GM12892 (cell line): ENCODE results near the gene VANGL1.

Experiments used
- POLR2A ChIP-seq: IDR thresholded peaks from 2 replicates; pipeline ENCODE4 v1.6.1; 2011; ENCODE audit warnings: low read depth, low read length, control low read depth
- POLR2AphosphoS5 ChIP-seq: IDR thresholded peaks from 2 replicates; pipeline ENCODE4 v1.6.1; 2011; ENCODE audit warnings: low read depth, low read length, control low read depth
- TAF1 ChIP-seq: IDR thresholded peaks from 2 replicates; pipeline ENCODE4 v1.6.1; 2011; ENCODE audit warnings: low read depth, mild to moderate bottlenecking, control low read depth, low read length, borderline replicate concordance

GRCh38 chr1:115725600-115725999 lies 83.8 kb downstream of the VANGL1 start:
- TF ChIP-seq POLR2AphosphoS5, result no peak
- no peak for TF ChIP-seq POLR2A
- no peak for TF ChIP-seq TAF1
